Omental fat pad (tissue), 4 donors: ENCODE results near the gene MRPL36. TPM values are rescaled to one million over a fixed set of nuclear protein-coding genes. Genes with fewer than 3 reads are reported as not detected.

Source experiments
- ATAC-seq: fragments of 150-250 bp; one replicate; pipeline ENCODE4 v1.9.1; 2016; ENCODE audit warnings: mild to moderate bottlenecking, moderate library complexity; ENCODE audit not compliant: low FRiP score
- DNase-seq: peaks from one replicate; pipeline ENCODE4 v3.0.0-alpha.2; 2019; ENCODE audit warnings: low spot score
- CTCF ChIP-seq, 3 donors: fragments of 450-650 bp; IDR thresholded peaks; one replicate each; pipeline ENCODE4 v1.5.1; 2016 to 2017; ENCODE audit warnings: antibody characterized with exemption in 3 of 3, mild to moderate bottlenecking in 3 of 3, moderate library complexity in 2 of 3
- total RNA-seq, 4 donors: library from RNA; depleted of rRNA; stranded (reverse); fragments of >200 nt; gene quantifications; one replicate each; pipeline ENCODE4 v1.1.0, GENCODE V29; 2016

Gene MRPL36
- total RNA-seq, 4 donors from 2014 or later = 16.1 to 57.5 (median 49.5) TPM

- no peak for DNase-seq
- ATAC-seq = no peak
- TF ChIP-seq CTCF (IDR thresholded peaks at IDR 0.05) = no peak
Observed at GRCh38 chr5:1836176-1836890, 36.7 kb upstream of the MRPL36 start.

GRCh38 chr5:1835431-1835830 is 35.8 kb upstream of the MRPL36 start:
- DNase-seq (no peak), ATAC-seq (no peak)
- no peak for TF ChIP-seq CTCF (IDR thresholded peaks at IDR 0.05)

GRCh38 chr5:1834721-1835429 is 35.2 kb upstream of the MRPL36 start:
- TF ChIP-seq CTCF (IDR thresholded peaks at IDR 0.05) = no peak
- ATAC-seq (no peak), DNase-seq (no peak)

GRCh38 chr5:1834022-1834551 is 34.5 kb upstream of the MRPL36 start:
- DNase-seq = no peak

GRCh38 chr5:1833264-1834021 is 33.8 kb upstream of the MRPL36 start:
- TF ChIP-seq CTCF (IDR thresholded peaks at IDR 0.05) = no peak
- DNase-seq (no peak), ATAC-seq (no peak)

More at GRCh38 chr5:1834022-1834551, 34.5 kb upstream of the MRPL36 start:
- no peak for ATAC-seq
- TF ChIP-seq CTCF (IDR thresholded peaks at IDR 0.05) = no peak

- TF ChIP-seq CTCF (IDR thresholded peaks at IDR 0.05) = no peak
- no peak for DNase-seq
- ATAC-seq = no peak
Observed at GRCh38 chr5:1832511-1833250, 33.0 kb upstream of the MRPL36 start.
